COLO668 (cell line): ENCODE measurements around the gene NOD1.

ENCODE experiments used
- DNase-seq: peaks from one replicate; lab custom pipeline; 2025; ENCODE audit not compliant: unreplicated experiment; lab: John Stamatoyannopoulos, UW

NOD1 gene

DNA sequence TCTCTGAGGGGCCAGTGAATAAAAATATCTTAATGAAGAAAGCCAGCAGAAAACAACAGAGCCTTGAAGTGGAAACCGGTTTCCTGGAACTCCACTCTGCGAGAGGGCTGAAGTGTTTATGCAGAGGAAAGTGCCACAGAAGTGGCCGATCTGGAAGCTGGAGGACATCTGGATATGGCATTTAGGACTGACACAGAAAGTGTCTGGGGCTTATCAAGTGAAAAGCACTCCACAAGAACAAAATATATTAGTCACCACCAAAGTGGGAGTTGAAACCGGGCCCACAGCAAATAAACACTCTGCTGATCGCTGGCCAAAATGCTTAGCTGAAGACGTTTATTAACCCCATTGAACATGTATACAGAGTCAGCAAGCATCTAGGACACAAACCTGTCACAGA, 7.8 kb downstream of the NOD1 start:
- DNase-seq = peak; percentile 62

DNA sequence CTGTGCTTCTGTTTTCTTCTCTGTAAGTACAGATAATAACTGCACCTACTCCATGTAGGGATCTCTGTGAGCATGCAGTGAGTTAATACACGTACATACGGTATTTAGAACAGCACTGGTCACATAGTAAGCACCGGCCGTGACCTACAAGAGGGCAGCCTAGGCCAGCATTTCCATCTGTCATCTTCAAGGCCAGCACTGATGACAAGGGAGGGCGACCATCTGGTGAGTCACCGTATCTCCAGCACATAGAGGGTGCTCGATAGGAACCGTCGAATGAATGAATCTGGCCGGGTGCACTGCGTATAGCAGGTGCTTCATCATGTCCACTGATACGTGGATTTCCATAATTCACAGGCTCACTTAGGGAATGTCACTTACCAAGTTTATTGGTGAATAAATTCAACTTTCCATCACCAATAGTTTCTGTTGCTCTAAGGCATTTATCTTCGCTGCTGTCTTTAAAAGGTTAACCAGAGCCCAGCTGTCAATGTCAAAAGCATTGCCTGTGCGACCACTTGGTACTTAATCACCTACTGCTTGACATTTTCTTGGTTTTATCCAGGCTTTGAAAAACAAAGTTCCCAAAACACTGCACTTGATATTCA, 8.3 kb downstream of the NOD1 start:
- DNase-seq = peak; percentile 50

DNA sequence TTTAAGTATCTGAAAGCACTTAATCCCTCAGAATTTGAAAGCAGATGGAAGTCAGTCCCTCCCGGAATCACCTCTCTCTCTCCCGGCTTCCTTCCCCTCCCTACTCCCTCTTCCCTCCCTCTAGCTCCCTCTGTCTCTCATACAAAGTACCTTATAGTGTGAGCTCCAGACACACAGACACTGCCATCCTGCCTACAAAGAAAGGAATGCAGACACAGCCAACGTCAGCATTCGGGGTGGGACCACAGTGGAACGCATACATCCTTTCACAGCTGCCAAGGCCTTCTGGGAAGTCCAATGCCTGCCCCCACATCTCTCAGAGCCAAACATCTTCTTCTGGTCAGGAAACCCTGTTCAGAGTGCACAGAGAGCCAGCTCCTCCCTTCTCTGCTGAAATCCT, 9.3 kb downstream of the NOD1 start:
- DNase-seq = no peak

DNA sequence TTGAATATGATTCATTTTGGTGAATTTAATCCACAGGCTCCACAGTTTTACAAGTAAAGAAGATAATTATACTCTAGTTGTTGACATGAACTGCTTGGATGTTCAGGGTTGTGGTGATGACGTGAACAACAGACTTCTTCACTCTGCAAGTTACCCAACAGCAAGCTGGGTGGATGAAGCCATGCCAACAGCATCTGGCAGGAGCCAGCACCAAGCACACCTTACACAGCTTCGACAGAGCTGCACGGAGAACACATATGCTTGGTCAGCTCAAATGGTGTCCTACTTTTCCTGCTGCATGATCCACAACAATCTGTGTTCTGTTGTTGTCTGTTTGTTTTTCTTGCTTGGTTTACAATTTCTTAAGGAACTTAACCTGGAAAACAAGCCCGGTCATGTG, 9.8 kb downstream of the NOD1 start:
- DNase-seq = no peak

DNA sequence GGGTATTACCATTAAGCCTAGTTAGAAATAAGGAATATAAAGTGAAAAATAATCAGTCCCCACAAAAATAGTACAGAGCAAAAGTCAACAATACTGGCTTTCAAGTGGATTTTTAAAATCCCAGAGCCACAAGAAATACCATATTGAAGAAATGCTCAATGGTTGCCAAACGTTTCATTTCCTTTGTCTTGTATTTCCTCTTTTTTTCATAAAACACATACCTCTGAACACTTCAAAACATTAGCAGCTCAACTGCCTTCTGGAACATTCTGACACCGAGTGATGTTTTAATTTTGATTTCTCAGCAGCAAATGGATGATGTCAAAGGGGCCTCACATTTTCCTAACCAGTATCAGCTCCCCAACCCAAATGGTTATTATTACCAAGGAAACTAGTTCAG, 10.5 kb downstream of the NOD1 start:
- no peak for DNase-seq

DNA sequence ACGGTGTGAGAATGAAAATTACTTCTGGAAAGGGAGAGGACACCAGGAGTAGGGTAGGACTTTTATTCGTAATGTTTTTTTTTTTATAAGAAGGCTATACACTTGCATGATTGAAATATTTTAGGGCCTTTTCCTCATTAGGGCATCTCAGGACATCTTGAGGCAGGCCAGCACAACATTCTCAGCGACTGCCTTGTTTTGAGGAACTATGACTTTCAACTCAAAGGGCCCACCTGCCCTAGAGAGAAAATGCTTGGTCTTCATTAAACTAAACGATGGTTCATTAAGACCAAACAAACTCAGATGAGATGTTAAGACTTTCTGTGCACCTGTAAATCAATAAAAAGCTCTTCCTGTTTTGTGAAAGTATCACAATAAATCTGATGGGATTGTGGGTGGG, 11.3 kb downstream of the NOD1 start:
- DNase-seq = no peak

DNA sequence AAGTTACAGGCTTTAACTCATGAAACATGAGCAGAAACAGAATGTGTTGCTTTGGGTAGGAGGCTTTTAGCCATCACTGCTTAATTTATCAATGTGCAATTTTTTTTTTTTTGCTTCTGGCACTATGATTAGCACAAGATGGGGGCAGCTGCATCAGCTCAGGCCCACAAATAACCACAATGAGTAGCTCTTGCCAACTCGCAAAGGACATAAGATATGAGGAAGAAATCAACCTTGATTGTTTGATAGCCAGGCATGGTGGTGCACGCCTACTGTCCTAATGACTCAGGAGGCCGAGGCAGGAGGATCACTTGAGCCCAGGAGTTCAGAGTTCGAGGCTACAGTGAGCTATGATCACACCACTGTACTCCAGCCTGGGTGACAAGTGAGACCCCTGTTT, 12.3 kb downstream of the NOD1 start:
- no peak for DNase-seq

DNA sequence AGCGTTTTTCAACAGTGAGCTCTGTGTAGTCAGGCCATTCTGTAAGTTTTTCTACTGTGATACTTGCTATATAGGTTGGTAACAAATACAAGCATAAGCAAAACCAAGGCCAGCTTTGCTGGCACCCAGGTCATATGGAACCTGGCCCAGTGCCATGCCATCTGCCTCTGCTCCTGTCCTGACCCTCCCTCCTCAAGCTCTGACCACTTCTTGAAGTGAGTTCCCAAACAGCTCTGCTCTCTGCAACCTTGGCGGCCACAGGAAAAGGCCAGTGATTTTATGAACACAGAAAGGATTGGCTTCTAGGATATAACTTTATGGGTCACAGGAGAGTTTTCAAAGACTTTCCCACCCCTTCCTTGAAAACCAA, 12.8 kb downstream of the NOD1 start:
- DNase-seq = no peak

DNA sequence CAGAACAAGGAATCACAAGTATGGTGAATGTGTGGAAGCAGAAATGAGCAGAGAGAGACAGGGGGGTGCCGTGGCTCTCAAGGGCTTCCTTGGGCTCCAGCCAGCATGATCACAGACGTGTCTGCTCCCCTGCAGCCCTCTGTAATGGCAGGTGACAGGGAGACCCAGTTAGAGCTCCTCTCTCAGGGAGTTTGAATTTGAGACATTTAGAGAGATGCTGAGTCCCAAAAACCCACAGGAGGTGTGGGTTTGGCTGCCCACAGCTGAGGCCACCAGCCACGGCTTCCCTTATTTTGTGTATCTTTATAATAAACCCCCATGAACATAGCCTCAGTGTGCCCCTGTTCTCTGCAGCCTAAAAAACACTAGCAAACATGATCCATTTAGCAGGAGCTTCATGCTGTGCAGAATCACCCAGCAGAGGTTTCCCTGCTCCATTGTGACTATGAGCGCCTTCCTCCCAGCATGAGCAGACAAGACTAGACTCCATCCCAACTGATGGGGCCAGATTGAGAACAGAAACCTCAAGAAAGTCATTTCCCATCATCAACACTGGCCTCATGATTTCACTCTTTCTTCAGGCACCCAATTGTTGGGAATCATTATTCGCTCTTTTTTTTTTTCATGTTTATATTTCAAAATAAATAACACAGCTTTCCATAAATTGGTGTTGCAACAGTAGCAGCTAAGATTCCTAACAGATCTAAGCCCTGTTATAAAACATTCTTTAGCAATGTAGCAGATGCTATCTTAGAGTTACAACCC, 13.4 kb downstream of the NOD1 start:
- no peak for DNase-seq

DNA sequence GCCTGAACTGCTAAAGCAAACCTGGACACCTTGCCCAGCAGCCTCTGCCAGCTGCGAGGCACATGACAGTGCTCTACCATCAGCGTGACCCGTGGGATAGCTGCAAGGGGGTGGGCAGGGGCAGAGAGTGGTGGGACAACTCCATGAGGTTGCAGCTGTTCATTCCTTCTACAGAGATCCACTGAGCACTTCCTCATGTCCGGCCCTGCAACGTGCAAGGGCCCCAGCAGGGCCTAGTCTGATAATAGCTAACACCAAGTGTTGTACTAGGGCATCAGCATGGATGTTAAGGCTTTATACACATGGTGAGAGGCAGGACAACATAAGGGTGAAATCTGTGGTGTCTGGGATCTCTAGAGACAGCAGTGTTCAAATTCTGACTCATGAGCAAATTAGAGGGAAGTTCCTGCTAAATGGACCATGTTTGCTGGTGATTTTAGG, 14.3 kb downstream of the NOD1 start:
- DNase-seq = no peak

DNA sequence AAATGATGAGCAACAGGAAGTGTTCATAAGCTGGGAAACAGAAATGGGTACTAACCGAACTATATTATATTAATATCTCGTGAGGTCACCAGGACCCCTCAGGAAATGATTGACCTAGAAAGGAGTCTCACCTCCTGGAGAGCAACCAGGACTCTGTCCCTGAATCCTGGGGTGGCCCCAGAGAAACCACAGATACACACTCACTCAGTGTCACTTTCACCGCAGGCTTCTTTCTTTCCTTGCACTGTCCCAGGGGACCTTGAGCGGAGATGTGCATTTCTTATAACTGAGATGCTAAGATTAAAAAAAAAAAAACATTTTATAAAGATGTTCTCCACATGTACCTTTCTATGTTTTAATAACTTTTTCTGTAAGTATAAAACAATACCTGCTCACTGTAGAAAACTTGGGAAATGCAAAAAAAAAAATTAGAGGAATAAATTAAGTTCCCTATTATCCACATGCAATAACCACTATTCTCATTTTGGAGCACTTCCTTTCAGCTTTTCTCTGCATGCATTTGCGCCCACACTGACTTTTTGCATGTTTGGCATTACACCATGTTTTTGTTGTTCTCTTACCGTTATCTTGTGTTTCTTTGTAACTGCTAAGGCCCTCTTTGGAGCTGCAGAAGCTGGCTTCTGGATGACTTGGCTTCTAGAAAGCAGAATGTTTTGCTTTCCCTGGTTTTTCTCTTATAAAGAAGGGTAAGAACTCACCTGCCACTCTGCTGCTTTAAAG, 15.0 kb downstream of the NOD1 start:
- no peak for DNase-seq

DNA sequence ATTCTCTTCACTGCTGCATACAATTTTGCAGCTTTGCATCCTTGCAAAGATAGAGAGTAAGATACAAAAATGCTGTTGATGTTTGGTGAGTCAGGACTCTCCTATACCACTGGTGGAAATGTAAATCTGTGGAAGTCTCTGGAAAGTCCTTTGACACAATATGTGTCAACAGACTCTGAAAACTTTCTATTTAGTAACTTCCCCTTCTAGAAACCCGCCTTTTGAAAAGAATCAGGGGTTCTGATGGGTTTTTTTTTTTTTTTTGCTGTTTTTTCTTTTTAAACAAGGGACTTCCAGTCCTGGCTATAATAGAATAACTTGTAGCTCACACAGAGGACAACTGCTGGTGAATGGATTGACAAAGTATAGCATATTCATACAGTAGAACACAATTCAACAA, 16.4 kb downstream of the NOD1 start:
- DNase-seq = no peak

DNA sequence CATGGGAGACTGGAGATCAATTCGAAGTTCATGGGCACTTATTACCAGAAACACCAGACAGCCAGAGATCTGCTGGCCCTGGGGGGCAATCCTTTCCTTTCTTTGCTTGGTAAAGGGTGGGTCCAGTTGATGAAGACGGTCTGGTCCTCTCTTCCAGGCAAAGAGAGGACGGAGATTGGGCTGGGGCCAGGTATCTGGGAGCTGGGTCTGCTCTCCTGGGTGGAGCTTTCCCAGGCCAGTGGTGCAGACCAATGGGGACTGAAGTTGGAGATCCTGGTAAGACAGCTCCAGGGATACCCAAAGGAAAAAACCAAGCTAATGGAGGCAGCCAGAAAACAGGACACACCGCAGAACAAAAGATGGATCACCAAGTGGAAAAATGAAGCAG, 18.3 kb downstream of the NOD1 start:
- no peak for DNase-seq

DNA sequence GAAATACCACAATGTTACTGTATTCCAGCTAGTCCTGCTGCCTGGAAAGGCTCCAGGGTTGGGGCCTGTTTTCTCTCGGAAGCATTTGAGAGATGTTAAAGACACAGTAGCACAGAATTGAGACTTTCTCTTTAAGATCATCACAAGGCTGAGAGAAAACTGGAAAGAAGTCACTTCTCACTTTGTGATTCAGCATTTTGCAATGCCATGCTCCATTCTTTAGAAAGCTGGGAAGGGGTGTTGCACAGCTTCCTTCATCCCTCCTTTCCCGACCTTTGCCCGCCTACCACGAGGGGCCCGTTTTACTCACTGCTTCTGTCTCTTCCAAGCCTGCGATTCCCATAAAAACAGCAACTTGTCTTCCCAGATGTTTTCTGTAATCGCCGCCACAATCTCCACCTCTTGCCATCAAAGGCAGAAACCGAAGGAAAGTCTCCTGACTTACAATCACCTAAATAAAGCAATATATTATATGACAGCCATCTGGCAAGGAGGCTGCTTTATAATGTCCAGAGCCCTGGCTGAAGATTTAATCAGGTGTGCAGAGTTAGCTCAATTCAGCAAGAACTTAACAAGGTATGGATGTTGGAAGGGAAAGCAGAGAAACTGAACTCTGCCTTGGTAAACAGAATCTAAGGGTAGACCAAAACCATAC, 18.9 kb downstream of the NOD1 start:
- no peak for DNase-seq

DNA sequence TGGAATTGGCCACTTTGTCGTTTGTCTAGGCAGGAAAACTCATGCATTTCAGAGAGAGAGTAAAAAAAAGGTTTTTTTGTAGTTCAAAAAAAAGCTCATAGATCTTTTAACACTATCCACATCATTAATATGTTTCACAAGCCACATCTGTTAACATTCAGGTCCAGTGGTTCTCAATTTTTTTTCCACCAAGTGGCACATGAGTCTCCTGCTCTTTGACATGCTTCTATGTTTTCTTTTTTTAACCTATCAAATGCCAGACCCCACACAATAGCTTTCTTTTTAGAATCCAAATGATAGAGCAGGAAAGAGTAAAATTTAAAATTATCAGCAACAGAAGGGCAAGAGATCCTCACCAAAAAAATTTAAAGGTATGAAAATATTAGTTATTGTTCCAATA, 20.3 kb downstream of the NOD1 start:
- no peak for DNase-seq

DNA sequence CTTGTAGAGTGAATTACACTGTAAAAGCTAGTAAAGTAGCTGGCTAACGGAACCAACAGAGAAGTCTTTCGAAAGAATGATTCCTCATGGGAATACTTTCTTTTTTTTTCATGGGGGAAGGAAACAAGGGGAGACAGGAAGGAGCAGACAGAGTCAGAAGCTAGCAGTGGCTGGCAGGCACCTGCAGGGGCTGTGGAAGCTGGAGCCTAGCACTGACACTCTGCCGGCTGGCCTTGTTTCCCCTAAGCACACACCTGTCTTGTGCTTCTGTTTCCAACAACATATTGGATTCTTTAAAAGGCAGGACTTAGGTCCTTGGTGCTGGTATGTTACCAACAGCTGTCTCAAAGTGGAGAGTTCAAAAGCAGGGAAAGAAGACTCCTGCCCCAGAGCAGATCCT, 24.7 kb downstream of the NOD1 start:
- no peak for DNase-seq

DNA sequence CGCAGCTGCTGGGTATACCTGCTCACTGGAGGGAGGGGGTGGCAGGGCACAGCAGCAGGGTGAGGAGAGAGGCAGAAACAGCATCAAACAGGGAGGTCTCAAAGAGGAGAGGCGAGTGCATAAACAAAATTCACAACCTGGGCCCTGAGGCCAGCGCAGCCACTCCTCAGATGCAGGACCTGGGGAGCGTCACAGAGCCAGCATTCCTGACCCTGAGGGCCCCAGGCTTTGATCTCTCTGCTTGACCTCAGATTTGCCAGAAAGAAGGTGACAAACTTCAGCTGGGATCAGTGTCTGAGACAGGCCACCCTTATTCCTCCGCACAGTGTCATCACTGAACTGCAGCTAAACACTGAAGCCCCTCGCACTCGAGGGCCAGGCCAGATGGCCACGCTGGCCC, 25.6 kb downstream of the NOD1 start:
- DNase-seq = no peak

DNA sequence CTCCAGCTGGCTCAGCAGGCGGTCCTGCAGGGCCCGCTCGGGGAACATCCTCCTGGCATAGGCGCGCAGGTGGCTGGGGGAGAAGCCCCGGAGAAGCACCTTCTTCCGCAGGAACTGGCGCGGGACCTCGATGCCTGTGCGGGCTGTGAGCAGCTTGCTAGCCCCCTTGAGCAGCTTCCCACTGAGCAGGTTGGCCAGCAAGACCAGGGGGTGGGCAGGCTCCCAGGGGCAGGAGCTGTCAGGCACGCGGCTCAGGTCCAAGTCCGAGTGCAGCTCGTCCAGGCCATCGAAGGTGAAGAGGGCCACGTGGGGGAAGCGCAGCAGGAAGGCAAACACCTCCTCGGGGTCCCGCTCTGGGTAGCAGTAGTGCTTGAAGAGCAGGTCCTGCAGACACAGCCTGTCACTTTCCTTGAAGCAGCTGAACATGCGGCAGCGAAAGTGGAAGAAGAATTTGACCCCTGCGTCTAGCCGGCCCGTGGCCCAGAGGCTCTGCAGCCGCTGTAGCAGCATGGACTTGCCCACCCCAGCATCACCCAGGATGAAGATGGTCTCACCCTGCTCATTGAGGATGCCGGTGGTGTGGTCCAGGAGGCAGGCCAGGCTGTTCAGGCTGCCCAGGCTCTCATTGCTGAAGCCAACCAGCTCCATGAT, 26.2 kb downstream of the NOD1 start:
- DNase-seq = no peak

DNA sequence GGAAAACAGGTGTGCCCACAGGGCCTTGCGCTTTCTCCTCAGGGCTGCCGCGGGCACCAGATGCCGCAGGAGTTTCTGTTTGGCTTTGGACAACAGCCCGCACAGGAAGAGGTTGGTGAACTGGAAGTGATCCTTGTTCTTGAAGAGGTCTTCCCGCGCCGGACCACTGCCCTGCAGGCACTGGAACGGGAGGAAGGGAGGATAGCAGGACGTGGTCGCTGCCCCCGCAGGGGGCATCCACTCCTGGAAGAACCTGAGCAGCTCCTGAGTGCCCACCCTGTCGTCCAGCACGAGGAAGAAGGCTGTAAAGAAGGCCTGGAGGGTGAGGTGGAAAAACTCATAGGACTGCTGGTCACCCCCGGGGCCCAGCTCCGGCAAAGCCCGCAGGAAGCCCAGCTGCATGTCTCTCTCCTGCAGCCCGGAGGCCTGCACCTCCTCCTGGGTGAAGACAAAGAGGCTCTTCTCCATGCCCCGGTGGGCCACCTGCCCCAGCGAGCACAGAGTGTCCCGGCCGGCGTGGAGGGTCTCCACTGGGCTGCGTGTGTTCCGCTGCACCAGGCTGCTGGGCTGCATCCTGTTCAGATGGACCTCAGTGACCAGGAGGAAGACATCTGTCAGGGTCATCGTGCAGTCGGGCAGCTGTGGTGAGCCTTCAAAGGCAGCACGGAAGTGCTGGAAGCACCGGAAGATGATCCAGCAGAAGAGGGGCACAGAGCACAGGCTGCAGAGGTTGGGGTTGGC, 26.9 kb downstream of the NOD1 start:
- DNase-seq = no peak

DNA sequence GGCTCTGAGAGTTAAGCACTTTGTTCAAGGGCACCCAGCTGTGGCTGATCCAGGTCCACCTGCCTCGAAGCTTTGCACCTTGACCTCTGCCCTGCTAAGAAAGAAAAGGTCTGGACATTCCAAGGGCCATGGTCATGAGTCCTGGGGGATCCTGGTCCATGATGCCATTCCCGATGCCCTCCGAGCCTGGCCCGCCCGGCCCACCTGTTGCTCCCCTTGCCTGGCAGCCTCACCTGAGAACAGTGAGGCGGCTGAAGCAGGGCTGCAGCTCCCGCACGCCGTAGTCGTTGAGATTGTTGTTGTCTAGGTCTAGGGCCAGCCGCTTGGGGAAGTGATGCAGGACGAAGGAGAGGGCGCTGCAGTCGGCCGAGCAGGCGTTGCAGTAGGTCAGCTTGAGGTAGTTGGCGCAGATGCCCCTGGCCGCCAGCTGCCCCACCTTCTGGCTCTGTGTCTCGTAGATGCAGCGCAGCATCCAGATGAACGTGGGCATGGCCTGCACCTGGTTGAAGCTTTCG, 27.5 kb downstream of the NOD1 start:
- no peak for DNase-seq
